NB4 (cell line): ENCODE results near the gene SV2A.

ENCODE experiments used
- DNase-seq: peaks from one replicate; pipeline ENCODE4 v3.0.0; 2010; ENCODE audit warnings: low read depth
- H3K4me3 ChIP-seq: one replicate; pipeline ENCODE4 v1.5.1; 2011; ENCODE audit warnings: mild to moderate bottlenecking, low read depth, low read length, moderate library complexity
- CTCF ChIP-seq: IDR thresholded peaks from one replicate; pipeline ENCODE4 v1.5.1; 2012; ENCODE audit warnings: low read depth, low read length
- MYC ChIP-seq: IDR thresholded peaks from 2 replicates; pipeline ENCODE4 v1.6.1; 2011; ENCODE audit warnings: low read depth, low read length
- POLR2A ChIP-seq: IDR thresholded peaks from 2 replicates; pipeline ENCODE4 v1.6.1; 2011; ENCODE audit warnings: mild to moderate bottlenecking; ENCODE audit not compliant: insufficient read length; ENCODE audit errors: extremely low read depth
- TF ChIP-seq, protein P1 (sequence below): IDR thresholded peaks from 2 replicates; pipeline ENCODE4 v1.6.1; 2011; ENCODE audit warnings: low read depth, low read length

The SV2A gene

DNA sequence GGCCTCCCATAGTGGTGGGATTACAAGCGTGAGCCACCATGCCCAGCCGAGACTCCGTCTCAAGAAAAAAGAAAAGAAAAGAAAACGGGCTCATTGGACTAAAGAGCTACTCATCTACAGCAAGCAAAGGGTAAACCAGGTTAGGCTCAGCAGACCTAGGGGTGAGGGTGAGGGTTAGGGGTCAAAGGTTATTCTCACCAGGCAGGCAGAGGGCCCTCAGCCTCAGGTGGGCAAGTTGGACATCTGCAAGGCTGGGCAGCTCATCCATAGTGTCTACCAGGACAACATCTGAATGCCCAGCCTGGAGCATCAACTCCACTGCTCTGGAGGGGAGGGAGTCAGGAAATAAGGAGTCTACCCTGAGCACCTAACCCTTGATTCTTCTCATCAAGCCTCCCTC lies 15.6 kb upstream of the SV2A start:
- no peak overlapping the region for H3K4me3 ChIP-seq
- TF ChIP-seq, protein P1, sequence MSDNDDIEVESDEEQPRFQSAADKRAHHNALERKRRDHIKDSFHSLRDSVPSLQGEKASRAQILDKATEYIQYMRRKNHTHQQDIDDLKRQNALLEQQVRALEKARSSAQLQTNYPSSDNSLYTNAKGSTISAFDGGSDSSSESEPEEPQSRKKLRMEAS, result no peak
- no peak for DNase-seq

DNA sequence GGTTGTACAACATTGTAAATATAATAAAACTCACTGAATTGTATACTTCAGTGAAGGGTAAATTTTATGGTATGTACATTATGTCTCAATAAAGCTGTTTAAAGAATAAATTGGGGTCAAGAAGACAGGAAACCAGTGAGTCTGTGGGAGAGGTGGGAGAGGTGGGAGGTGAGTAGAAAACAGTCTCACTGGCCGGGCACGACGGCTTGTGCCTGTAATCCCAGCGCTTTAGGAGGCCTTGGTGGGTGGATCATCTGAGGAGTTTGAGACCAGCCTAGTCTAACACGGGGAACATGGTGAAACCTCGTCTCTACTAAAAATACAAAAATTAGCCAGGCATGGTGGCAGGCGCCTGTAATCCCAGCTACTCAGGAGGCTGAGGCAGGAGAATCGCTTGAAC lies 14.8 kb upstream of the SV2A start:
- no peak overlapping the region for H3K4me3 ChIP-seq
- TF ChIP-seq POLR2A (no peak), MYC (no peak), CTCF (no peak)
- TF ChIP-seq, protein P1, result no peak
- no peak for DNase-seq

GRCh38 chr1:149931212-149931790 lies 13.7 kb upstream of the SV2A start:
- DNase-seq, result peak; percentile 65
- no peak overlapping the region for H3K4me3 ChIP-seq
- no peak for TF ChIP-seq CTCF
- TF ChIP-seq POLR2A, result no peak
- no peak for TF ChIP-seq MYC
- TF ChIP-seq, protein P1, result no peak

DNA sequence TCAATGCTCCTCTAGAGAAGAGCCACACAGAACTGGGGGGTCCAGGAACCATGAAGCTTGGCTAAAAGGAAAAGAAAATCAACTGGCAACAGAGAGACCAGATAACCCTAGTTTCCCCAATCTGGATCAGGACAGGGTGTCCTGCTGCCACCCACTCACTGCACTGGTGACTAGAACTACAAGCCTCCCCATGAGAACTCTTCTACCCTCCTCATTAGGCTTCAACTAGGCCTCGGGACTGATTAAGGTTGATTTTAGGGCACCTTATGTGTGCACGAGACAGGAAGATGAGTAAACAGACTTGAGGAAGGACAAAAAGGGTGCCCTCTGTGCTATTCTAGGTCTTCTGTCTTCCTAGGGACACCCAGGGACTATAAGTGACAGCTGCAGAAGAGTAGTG lies 12.2 kb upstream of the SV2A start:
- TF ChIP-seq, protein P1, result no peak
- no peak for TF ChIP-seq POLR2A
- no peak for TF ChIP-seq MYC
- no peak for TF ChIP-seq CTCF
- no peak for DNase-seq

DNA sequence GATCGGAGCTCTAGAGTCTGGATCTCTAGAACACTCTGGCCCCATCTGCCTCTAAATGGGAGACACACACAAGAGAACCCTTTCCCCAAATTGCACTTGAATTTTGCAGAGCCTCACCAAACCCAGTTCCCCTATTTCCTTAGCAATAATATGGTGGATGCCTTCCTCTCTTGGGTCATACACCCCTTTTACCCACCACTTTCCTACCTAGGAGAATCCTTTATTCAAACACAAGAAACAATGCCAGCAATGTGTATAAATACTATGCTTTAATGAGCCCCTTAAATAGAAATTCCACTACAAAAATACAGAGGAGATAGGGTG lies 10.7 kb upstream of the SV2A start:
- H3K4me3 ChIP-seq, result peak overlapping the region; percentile 98
- no peak for DNase-seq
- TF ChIP-seq, protein P1, result no peak
- TF ChIP-seq MYC (no peak), POLR2A (no peak), CTCF (no peak)

More for the DNA sequence above, 12.2 kb upstream of the SV2A start:
- H3K4me3 ChIP-seq, result no peak overlapping the region

DNA sequence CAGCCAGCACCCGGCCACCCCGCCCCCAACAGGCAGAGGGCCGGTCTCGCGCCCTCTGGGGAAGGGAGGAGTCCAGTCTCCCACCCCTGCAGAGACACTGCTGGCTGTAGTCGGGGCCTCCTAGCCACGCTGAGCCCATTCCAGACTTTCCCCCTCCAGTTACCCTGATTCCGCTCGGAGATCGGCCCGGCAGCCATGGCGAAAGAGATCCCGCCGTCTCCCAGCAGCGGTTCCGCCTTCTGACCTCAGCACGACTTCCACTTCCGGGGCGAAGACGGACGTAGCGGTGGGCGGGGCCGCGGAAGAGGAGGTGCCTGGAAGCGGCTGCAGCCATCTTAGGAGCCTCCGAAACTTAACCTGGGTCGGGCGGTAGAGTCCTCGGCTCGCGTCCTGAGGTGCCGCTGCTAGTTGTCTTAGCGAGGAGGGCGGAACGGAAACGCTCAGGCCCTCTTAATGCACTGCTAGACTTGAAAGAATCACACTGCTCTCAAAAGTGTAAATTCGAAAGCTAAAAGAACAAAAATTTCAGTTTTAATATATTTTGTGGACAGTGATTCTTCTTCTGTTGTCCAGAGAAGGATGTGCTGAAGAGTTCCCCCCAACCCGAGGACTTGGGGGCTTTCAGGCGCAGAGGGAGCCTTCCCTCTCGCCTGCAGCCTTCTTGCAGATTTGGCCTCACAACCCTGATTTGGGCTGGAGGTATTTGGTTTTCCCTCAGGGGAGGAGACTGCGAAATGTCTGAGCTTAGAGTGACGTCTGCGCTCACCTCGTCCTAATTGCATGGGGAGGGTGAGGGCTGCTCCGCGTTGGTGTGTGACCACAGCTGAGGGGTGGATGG lies 10.1 kb upstream of the SV2A start, which contains the start of gene SF3B4:
Gene SF3B4 (minus strand): TSS at position 241 of the 838 bp plus-strand sequence. CDS start 44 bp downstream, at position 197.
- TF ChIP-seq CTCF (no peak), POLR2A (peak; percentile 96), MYC (no peak)
- TF ChIP-seq, protein P1, result peak; percentile 45; the same call in 1 of the 2 replicates
- H3K4me3 ChIP-seq, result peak within 1 kb of the TSS; percentile 98
- peak; percentile 95 for DNase-seq
